Smooth muscle cell of bladder (primary cell): ENCODE measurements around the gene USP36. TPM values are rescaled to one million over a fixed set of nuclear protein-coding genes. Genes with fewer than 3 reads are reported as not detected.

Source experiments
- total RNA-seq: library from RNA; depleted of rRNA; stranded (reverse); fragments of >200 nt; gene quantifications from 2 replicates; pipeline ENCODE4 v1.2.3, GENCODE V29; 2014

The USP36 gene
- 11.2 and 14.6 TPM in 2 replicates for total RNA-seq

DNA sequence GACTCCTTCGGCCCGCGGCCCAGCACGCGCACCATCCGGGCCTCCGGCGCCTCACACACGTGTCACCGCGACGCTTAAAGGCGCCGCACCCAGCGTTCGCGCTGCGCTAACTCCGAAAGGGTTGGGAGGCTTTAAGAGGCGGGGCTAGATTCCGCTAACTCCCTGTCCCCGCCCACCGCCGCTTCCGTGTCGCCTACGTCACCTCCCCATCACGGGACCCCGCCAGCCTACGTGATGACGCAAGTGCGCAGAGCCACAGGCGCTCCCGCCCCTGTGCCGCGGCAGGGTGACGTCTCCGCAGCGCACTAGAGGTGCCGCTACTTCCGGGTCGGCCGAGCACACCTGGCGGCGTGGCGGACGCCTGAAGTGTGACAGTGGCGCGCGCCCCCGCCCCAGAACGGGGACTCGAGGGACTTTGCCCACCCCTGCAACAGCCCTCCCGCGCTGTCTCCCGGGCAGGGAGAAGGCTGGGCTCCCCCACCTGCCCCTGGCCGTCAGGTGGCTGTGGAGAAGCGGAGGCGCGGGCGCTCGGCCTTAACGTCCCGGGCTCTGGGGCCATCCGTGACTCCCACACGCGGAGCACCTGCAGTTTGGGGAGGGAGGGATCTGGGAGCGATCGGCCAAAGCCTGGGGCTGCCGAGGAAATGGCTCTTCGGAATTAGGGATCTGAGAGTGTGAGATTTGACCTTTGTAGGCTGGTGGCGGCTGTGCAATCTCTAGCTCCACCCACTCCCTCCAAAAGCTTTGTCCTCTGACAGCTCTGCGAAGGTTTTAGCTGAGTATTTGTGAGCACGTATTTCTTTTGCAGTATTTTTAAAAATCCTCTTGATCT is at the start of gene USP36:
USP36 (minus strand) TSS at position 35 of the 832 bp plus-strand sequence. CDS start 4,451 bp downstream, outside the sequence.

DNA sequence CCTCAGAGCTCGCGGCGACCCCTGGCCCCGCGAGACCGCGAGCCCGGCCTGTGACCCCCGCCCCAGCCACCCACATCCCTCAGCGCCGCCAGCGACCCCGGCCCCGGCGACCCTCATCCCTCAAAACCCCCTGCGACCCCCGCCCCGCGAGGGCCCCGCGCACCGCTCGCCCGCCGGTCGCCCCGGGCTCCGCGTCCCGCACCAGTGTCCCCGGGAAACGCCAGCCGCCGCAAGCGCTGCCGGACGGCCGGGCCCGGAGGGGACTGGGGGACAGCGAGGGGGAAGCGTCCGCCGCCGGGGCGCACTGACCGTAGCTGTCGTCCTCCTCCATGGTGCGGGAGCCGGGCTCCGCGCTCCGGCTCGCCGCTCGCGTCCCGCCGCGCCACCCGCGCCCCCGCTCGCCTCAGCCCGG is 58.7 kb downstream of the USP36 start, which contains the start of gene CYTH1:
CYTH1 (minus strand) TSS at position 381 of the 412 bp plus-strand sequence; CDS start at position 331, 50 bp downstream.

Other genes starting within 250 kb of the USP36 start
- 6.3 and 7.5 TPM in 2 replicates for gene CYTH1, start 58.5 kb downstream of the USP36 start, total RNA-seq
- gene CEP295NL, start 62.4 kb upstream of the USP36 start, total RNA-seq, result 0.85 and 1.8 TPM in 2 replicates
- 44.7 and 79.5 TPM in 2 replicates for gene TIMP2, start 84.6 kb upstream of the USP36 start, total RNA-seq
- gene LGALS3BP, start 139.1 kb upstream of the USP36 start, total RNA-seq, result 258 and 334 TPM in 2 replicates
- 27.9 and 42.5 TPM in 2 replicates for gene CANT1, start 168.9 kb upstream of the USP36 start, total RNA-seq
- gene C1QTNF1, start 183.4 kb upstream of the USP36 start, total RNA-seq, result 40.4 and 77.1 TPM in 2 replicates
- gene ENGASE, start 234.0 kb upstream of the USP36 start, total RNA-seq, result 11.8 and 18.0 TPM in 2 replicates